ENCODE data around the gene DGKB.

DGKB gene

DNA sequence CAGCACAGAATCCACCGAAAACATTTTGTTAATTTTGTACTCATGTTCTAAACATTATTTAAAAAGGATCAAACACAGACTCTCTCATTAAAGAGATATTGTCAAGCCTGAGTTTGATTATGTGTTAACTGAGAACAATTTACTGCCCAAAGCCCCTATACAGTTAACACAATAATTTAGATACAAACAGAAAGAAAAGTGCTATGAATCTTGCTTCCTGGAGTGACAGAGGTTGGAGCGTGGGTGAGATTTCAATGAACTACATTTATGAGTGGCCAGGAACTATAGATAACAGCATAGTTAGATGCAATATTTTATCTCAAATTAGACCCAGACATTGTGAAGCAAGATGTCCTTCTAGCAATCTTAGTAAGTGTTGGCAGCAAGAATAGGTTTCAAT lies 464.2 kb downstream of the DGKB start:
- FAIRE-seq, result no peak

GRCh38 chr7:14436878-14437277 lies 465.7 kb downstream of the DGKB start:
- peak; percentile 51 for FAIRE-seq

- FAIRE-seq, result no peak
These were observed 469.6 kb downstream of the DGKB start for GRCh38 chr7:14432924-14433323.

- FAIRE-seq, result no peak
These were observed 471.6 kb downstream of the DGKB start for GRCh38 chr7:14430926-14431325.

DNA sequence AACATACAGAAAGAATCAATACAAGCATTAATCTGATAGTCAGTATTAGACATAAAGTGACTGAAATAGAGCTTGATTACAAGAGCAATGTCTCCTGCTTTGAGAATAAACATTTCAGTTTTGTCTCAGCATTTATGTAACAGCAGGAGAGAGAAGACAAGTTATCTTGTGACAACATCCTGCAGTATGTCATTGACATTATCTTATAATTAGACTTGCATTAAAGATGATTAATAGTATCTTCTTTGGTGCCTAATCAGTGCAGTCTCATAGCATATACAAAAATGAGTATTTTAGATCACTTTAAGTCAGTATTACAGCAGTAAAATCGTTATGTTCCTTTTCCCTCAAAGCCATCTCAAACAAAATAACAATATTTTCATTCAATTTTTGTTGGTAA lies 477.0 kb downstream of the DGKB start:
- no peak for FAIRE-seq

DNA sequence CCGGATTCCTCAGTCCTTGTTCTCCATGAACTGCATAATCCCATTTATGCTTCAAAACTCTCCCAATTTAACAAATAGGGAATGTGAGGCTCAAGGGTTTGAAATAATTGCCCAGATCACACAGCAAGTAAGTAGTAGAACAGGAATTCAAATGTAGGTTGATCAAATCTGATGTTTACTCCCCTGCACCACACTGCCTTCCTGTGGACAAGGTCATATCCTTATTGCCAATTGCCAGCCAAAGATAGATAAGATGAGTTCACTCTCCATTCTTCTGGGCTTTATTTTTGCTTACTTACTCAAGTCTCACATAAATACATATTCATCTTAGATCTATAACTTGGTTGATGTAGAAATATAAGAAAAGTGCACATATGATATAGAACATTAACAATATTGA lies 477.9 kb downstream of the DGKB start:
- FAIRE-seq, result no peak

- no peak for FAIRE-seq
These were observed 481.8 kb downstream of the DGKB start for GRCh38 chr7:14420768-14421167.

- no peak for FAIRE-seq
These were observed 483.0 kb downstream of the DGKB start for GRCh38 chr7:14419531-14419930.

- no peak for FAIRE-seq
These were observed 483.9 kb downstream of the DGKB start for GRCh38 chr7:14418633-14419032.

DNA sequence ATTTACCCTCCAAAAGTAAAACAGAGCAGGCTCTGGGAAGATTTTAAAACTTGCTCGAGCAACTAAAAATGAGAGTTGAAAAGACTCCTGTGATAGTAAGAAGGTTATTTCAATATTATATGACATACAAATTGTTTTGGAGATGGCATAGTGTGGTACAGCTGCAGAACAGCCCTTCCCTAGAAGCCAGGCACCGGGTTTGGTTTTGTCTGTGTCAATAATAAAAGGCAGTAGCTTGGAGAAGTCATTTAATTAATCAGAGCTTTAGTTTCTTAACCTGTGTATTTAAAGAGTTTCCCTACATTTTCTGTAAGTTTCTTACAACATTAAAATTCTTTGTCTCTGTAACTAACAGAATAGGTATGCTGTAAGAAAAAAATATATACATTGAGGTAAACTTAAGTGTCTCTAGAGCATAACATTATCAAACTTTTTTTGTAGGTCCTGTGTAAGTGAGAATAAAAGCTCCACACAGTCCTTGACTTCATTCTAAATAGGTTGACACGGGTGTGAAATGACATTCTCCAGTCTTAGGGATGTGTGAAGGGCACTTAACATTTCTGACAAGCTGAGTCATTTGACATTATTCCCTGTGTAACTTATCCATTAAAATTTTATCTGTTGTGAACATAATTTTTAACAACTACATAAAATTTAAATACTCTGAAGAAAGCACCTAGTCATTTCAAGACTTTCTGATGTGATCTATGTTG lies 488.1 kb downstream of the DGKB start:
- FAIRE-seq, result no peak

- FAIRE-seq, result no peak
These were observed 495.1 kb downstream of the DGKB start for GRCh38 chr7:14407246-14408015.

DNA sequence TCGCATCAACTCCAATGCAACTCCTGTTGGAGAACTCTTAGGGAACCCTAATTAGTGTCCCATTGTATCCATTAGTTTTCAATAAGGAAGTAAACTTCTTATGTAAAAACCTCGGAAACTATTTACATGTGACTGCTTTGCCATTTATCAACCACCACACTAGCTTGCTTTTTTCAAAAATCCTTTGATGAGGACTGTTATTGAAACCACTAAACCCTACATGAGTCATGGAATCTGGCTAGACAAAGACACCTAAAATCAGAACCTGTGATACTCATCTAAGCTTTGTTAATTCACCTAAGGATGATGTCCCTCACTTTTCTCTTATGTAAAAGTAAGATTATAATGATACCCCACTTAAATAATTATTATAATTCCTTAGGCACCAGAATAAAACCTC lies 499.0 kb downstream of the DGKB start:
- no peak for FAIRE-seq

- FAIRE-seq, result no peak
These were observed 502.3 kb downstream of the DGKB start for GRCh38 chr7:14400271-14400670.

DNA sequence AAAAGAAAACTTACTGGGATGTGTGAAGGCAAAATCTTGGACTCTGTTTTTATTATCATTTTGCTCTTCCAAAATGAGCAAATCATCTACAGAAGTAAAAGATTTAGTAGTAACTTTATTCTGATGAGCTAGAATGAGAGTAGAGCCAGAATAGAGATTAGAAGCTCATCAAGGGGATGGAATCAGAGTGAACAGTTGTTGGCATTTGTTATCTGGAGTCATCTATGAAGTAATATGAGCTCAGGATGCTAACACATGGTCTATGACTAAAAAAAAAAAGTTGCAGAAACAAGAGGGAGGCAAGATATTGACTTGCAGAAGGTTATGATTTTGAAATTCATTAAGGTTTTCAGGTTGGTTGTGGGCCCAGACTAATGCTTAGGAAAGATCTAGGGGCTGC lies 504.0 kb downstream of the DGKB start:
- no peak for FAIRE-seq

GRCh38 chr7:14395860-14396259 lies 506.7 kb downstream of the DGKB start:
- no peak for FAIRE-seq

DNA sequence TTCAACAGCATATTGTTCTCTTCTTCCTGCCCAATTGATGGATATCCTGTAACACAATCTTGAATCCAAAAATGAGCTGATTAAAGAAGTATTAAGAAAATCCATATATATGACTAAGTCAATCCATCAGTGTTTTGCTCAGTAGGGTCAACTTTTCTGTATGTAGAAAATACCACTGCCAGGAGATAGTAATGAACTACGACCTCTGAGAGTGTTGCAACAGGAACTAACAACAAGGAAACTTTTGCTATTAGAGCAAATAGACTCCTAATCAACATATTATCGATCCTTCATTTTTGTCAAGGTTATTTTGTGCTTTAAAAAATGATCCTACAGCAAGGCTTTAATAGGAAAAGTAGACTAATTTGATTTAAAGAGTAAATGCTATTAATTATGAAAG lies 507.8 kb downstream of the DGKB start:
- no peak for FAIRE-seq

DNA sequence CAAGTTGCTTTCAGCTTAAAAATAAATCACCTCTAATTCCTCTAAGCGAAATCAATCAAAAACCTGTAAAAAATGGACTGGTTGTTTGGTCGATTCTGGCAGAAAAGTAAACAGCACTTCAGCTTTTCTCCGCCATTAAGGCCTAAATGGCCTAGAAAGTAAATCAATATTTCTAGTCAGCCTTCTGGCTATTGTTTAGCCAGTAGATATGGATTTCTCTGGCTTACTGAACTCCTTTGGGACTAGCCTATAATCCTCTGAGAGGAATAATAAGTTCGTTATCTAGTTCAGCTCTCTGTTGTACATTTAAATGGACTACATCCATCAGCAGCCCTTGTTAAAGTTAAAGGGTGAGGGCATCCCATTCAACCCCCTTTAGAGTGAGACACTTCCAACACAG lies 513.0 kb downstream of the DGKB start:
- no peak for FAIRE-seq

DNA sequence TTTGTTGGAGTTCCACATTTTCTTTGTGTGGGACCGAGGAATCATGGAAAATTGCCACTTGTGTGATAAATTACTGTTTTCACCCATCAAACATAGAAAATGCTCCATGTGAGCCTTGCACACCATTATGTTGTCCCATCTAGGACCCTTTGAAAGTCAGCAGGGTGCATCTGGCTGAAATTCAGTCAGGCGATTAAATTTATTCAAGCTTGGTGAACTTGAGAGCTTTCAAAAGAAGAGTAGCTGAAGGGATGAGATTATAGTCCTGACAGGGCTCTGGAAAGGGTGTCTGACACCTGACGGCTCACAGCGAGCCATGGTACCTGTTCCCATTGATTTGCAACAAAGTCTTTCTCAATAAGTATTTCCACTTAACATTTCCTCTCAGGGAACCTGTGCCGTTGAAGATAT lies 513.4 kb downstream of the DGKB start:
- no peak for FAIRE-seq

- FAIRE-seq, result no peak
These were observed 517.5 kb downstream of the DGKB start for GRCh38 chr7:14385074-14385473.

GRCh38 chr7:14381936-14382335 lies 520.6 kb downstream of the DGKB start:
- FAIRE-seq, result no peak

DNA sequence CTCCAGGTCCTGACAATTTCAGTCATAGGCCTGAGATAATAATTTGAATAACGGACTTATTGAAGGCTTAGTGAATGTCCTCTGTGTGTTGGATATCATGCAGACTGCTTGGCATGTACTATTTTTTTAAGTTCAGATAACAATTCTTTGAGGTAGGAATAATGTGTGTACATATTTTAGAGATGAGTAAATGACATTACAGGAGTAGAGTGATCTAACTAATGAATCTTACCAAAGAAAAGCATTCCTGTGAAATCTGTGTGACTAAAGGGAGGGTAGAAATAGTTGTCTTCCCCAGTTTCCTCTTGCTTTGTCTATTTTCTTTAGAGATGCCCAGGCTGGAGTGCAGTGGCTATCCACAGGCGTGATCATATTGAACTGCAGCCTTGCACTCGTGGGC lies 521.2 kb downstream of the DGKB start:
- no peak for FAIRE-seq

DNA sequence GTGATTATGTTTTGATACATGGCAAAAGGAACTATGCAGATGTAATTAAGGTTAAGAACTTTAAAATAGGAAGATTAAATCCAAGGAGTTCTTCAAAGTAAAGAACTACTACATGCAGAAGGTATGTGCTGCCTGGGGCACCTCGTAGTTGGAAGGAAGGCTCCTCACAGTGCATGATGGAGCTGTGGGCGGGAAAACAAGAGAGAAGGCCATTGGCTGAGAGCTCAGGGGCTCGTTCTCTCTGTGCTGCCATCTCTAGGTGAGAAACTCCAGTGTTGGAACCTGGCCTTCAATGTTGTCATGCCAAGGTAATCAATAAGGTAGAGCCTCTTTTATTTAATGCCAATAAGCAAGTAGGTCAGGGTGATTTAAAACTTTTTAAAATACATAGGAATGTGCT lies 521.7 kb downstream of the DGKB start:
- no peak for FAIRE-seq

- FAIRE-seq, result no peak
These were observed 524.8 kb downstream of the DGKB start for GRCh38 chr7:14377646-14378266.

DNA sequence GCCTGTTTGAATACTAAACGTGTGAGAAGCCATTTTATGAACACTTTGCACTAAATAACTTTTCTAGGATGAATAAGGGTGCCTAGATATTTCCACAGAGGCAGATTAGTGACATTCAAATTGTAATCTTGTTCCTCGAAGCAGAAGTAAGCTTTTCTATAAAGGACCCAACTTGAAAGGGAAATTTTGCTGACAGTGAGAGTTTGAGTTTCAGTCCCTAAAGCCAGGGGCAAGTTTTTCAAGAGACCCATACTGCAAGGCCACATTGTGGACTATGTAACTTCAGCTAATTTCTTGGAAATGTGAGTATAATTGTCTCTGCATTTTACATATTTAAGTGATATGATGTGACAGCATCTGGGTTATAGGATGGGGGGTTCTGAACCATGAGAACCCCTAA lies 525.8 kb downstream of the DGKB start:
- FAIRE-seq, result no peak

Measured in A204.1 (cell line).